NCI-H82 treated with DMSO at 0.1 percent for 48 hours (cell line): ENCODE measurements around the gene KRTAP20-1.

Experiments used
- DNase-seq: peaks from one replicate; lab custom pipeline; 2025; ENCODE audit not compliant: unreplicated experiment; lab: John Stamatoyannopoulos, UW

KRTAP20-1 gene

GRCh38 chr21:30616125-30616524 is at the start of gene KRTAP20-1:
Gene KRTAP20-1, plus strand, starts transcription at chr21:30616425. Its CDS starts 30 bp downstream, at chr21:30616455.
- no peak for DNase-seq

GRCh38 chr21:30567617-30568016 is 48.6 kb upstream of the KRTAP20-1 start:
- no peak for DNase-seq

- DNase-seq, result no peak
Measured at GRCh38 chr21:30577766-30578165, 38.5 kb upstream of the KRTAP20-1 start.

- no peak for DNase-seq
Measured at GRCh38 chr21:30579346-30579745, 36.9 kb upstream of the KRTAP20-1 start.

GRCh38 chr21:30580132-30580531 is 36.1 kb upstream of the KRTAP20-1 start:
- DNase-seq, result no peak

- DNase-seq, result no peak
Measured at GRCh38 chr21:30582870-30583269, 33.4 kb upstream of the KRTAP20-1 start.

- DNase-seq, result no peak
Measured at GRCh38 chr21:30590297-30590696, 25.9 kb upstream of the KRTAP20-1 start, which contains the start of gene KRTAP22-2. Gene KRTAP22-2, minus strand, starts transcription at chr21:30590397.

GRCh38 chr21:30592140-30592539 is 24.1 kb upstream of the KRTAP20-1 start, which contains the start of gene KRTAP6-3:
Gene KRTAP6-3, plus strand, starts transcription at chr21:30592440. Its CDS starts 6 bp downstream, at chr21:30592446.
- no peak for DNase-seq

- DNase-seq, result no peak
Measured at GRCh38 chr21:30598802-30599201, 17.4 kb upstream of the KRTAP20-1 start, which contains the start of gene KRTAP6-2. Gene KRTAP6-2, minus strand, starts transcription at chr21:30598902. Its CDS starts 28 bp downstream, at chr21:30598874.

- DNase-seq, result no peak
Measured at GRCh38 chr21:30600787-30601186, 15.4 kb upstream of the KRTAP20-1 start, which contains the start of gene KRTAP22-1. Gene KRTAP22-1, plus strand, starts transcription at chr21:30601087.

- no peak for DNase-seq
Measured at GRCh38 chr21:30605968-30606367, 10.3 kb upstream of the KRTAP20-1 start.

- no peak for DNase-seq
Measured at GRCh38 chr21:30612132-30612531, 4.1 kb upstream of the KRTAP20-1 start.

GRCh38 chr21:30613836-30614235 is 2.4 kb upstream of the KRTAP20-1 start, which contains the start of gene KRTAP6-1:
Gene KRTAP6-1, minus strand, starts transcription at chr21:30613930. Its CDS starts 26 bp downstream, at chr21:30613904.
- no peak for DNase-seq

- DNase-seq, result no peak
Measured at GRCh38 chr21:30615199-30615598, 1.0 kb upstream of the KRTAP20-1 start.

- no peak for DNase-seq
Measured at GRCh38 chr21:30620080-30620479, 3.9 kb downstream of the KRTAP20-1 start.

- no peak for DNase-seq
Measured at GRCh38 chr21:30620522-30620921, 4.3 kb downstream of the KRTAP20-1 start, which contains the start of gene KRTAP20-4. Gene KRTAP20-4, plus strand, starts transcription at chr21:30620627.

- no peak for DNase-seq
Measured at GRCh38 chr21:30623362-30623761, 7.1 kb downstream of the KRTAP20-1 start.

GRCh38 chr21:30625449-30626165 is 9.4 kb downstream of the KRTAP20-1 start:
- DNase-seq, result no peak

- no peak for DNase-seq
Measured at GRCh38 chr21:30628109-30628508, 11.9 kb downstream of the KRTAP20-1 start.

- no peak for DNase-seq
Measured at GRCh38 chr21:30629200-30629599, 13.0 kb downstream of the KRTAP20-1 start.

- DNase-seq, result no peak
Measured at GRCh38 chr21:30634906-30635305, 18.7 kb downstream of the KRTAP20-1 start, which contains the start of gene KRTAP20-2. Gene KRTAP20-2, plus strand, starts transcription at chr21:30635206. Its CDS starts 58 bp downstream, at chr21:30635264.

GRCh38 chr21:30638686-30639085 is 22.5 kb downstream of the KRTAP20-1 start:
- no peak for DNase-seq
